ENCODE data around the gene IGFBP3.

Gene IGFBP3

DNA sequence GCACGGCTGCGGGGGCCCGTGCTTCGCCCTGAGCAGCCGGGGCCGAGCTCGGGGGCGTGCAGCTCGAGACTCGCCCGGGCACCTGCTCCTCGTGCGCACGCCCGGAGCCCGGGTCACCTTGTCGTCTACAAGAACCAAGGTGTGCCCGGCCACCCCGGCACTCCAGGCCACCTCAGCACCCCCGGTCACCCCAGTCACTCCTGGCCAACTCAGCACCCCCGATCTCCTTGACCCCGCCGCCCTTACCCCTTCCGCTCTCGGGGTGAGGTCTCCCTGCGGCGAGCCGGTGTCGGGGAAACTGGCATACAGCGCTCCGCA, 268 bp upstream of the IGFBP3 start:
- Histone ChIP-seq H3K9me2 (ENCODE audit: low read depth, low read length) (no peaks in the 10 kb centered on the region), H3K4me1 (ENCODE audit: insufficient read depth, low read length, severe bottlenecking) (no peaks in the 10 kb centered on the region), H3K27ac (ENCODE audit: low read depth, low read length, poor library complexity, severe bottlenecking) (no peak overlapping the region), H3K36me3 (ENCODE audit: insufficient read depth, low read length) (no peaks in the 10 kb centered on the region), H3K4me2 (ENCODE audit: low read length) (no peak overlapping the region), H3K9me3 (ENCODE audit: low read length) (no peaks in the 10 kb centered on the region), H3K9ac (ENCODE audit: low read length) (no peak overlapping the region), H3K27me3 (ENCODE audit: insufficient read depth, low read length) (no peaks in the 10 kb centered on the region), H3K79me2 (ENCODE audit: insufficient read depth, low read length) (no peaks in the 10 kb centered on the region), H2AFZ (ENCODE audit: low read length) (no peak overlapping the region), H3F3A (ENCODE audit: insufficient read depth, low read length) (no peaks in the 10 kb centered on the region), H4K20me1 (ENCODE audit: insufficient read depth, low read length) (no peaks in the 10 kb centered on the region), H3K4me3 (ENCODE audit: low read depth, low read length, poor library complexity, severe bottlenecking) (no peak overlapping the region)
- TF ChIP-seq, protein P1, sequence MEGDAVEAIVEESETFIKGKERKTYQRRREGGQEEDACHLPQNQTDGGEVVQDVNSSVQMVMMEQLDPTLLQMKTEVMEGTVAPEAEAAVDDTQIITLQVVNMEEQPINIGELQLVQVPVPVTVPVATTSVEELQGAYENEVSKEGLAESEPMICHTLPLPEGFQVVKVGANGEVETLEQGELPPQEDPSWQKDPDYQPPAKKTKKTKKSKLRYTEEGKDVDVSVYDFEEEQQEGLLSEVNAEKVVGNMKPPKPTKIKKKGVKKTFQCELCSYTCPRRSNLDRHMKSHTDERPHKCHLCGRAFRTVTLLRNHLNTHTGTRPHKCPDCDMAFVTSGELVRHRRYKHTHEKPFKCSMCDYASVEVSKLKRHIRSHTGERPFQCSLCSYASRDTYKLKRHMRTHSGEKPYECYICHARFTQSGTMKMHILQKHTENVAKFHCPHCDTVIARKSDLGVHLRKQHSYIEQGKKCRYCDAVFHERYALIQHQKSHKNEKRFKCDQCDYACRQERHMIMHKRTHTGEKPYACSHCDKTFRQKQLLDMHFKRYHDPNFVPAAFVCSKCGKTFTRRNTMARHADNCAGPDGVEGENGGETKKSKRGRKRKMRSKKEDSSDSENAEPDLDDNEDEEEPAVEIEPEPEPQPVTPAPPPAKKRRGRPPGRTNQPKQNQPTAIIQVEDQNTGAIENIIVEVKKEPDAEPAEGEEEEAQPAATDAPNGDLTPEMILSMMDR (IDR thresholded peaks at IDR 0.05; ENCODE audit: low read length) = no peak
- TF ChIP-seq EZH2 (IDR thresholded peaks at IDR 0.05; ENCODE audit: borderline replicate concordance, low read length) = no peak

- TF ChIP-seq, protein P1 (IDR thresholded peaks at IDR 0.05; ENCODE audit: low read length) = no peak
- no peak for TF ChIP-seq EZH2 (IDR thresholded peaks at IDR 0.05; ENCODE audit: borderline replicate concordance, low read length)
- Histone ChIP-seq H3K27ac (ENCODE audit: low read depth, low read length, poor library complexity, severe bottlenecking) (no peak overlapping the region), H2AFZ (ENCODE audit: low read length) (no peak overlapping the region), H3F3A (ENCODE audit: insufficient read depth, low read length) (no peaks in the 10 kb centered on the region), H3K4me3 (ENCODE audit: low read depth, low read length, poor library complexity, severe bottlenecking) (no peak overlapping the region), H3K36me3 (ENCODE audit: insufficient read depth, low read length) (no peaks in the 10 kb centered on the region), H3K9ac (ENCODE audit: low read length) (no peak overlapping the region), H3K79me2 (ENCODE audit: insufficient read depth, low read length) (no peaks in the 10 kb centered on the region), H3K27me3 (ENCODE audit: insufficient read depth, low read length) (no peaks in the 10 kb centered on the region), H4K20me1 (ENCODE audit: insufficient read depth, low read length) (no peaks in the 10 kb centered on the region), H3K9me2 (ENCODE audit: low read depth, low read length) (no peaks in the 10 kb centered on the region), H3K9me3 (ENCODE audit: low read length) (no peaks in the 10 kb centered on the region), H3K4me2 (ENCODE audit: low read length) (no peak overlapping the region), H3K4me1 (ENCODE audit: insufficient read depth, low read length, severe bottlenecking) (no peaks in the 10 kb centered on the region)
These were observed 1.0 kb downstream of the IGFBP3 start for GRCh38 chr7:45919993-45920459.

GRCh38 chr7:45919231-45919784, 1.8 kb downstream of the IGFBP3 start:
- H3K9ac ChIP-seq (ENCODE audit: low read length) = no peak overlapping the region
- no peaks in the 10 kb centered on the region for H3K27me3 ChIP-seq (ENCODE audit: insufficient read depth, low read length)
- H3K9me2 ChIP-seq (ENCODE audit: low read depth, low read length) = no peaks in the 10 kb centered on the region
- no peak overlapping the region for H2AFZ ChIP-seq (ENCODE audit: low read length)
- H3K9me3 ChIP-seq (ENCODE audit: low read length) = no peaks in the 10 kb centered on the region
- no peak overlapping the region for H3K4me2 ChIP-seq (ENCODE audit: low read length)
- no peaks in the 10 kb centered on the region for H3K36me3 ChIP-seq (ENCODE audit: insufficient read depth, low read length)
- no peak overlapping the region for H3K4me3 ChIP-seq (ENCODE audit: low read depth, low read length, poor library complexity, severe bottlenecking)
- H3K27ac ChIP-seq (ENCODE audit: low read depth, low read length, poor library complexity, severe bottlenecking) = no peak overlapping the region
- no peaks in the 10 kb centered on the region for H4K20me1 ChIP-seq (ENCODE audit: insufficient read depth, low read length)
- H3F3A ChIP-seq (ENCODE audit: insufficient read depth, low read length) = no peaks in the 10 kb centered on the region
- TF ChIP-seq EZH2 (IDR thresholded peaks at IDR 0.05; ENCODE audit: borderline replicate concordance, low read length) = no peak
- TF ChIP-seq, protein P1 (IDR thresholded peaks at IDR 0.05; ENCODE audit: low read length) = no peak
- H3K79me2 ChIP-seq (ENCODE audit: insufficient read depth, low read length) = no peaks in the 10 kb centered on the region
- no peaks in the 10 kb centered on the region for H3K4me1 ChIP-seq (ENCODE audit: insufficient read depth, low read length, severe bottlenecking)
